NB4 (cell line): Measurements from ENCODE around the gene B3GNT2.

Experiments used
- DNase-seq: peaks from one replicate; pipeline ENCODE4 v3.0.0; 2010; ENCODE audit warnings: low read depth
- H3K4me3 ChIP-seq: one replicate; pipeline ENCODE4 v1.5.1; 2011; ENCODE audit warnings: mild to moderate bottlenecking, low read depth, low read length, moderate library complexity
- MAX ChIP-seq: IDR thresholded peaks from 2 replicates; pipeline ENCODE4 v1.6.1; 2011; ENCODE audit warnings: low read depth, low read length
- MYC ChIP-seq: IDR thresholded peaks from 2 replicates; pipeline ENCODE4 v1.6.1; 2011; ENCODE audit warnings: low read depth, low read length
- POLR2A ChIP-seq: IDR thresholded peaks from 2 replicates; pipeline ENCODE4 v1.6.1; 2011; ENCODE audit warnings: mild to moderate bottlenecking; ENCODE audit not compliant: insufficient read length; ENCODE audit errors: extremely low read depth
- TF ChIP-seq, protein P1 (sequence below): IDR thresholded peaks from one replicate; pipeline ENCODE4 v1.5.1; 2012; ENCODE audit warnings: low read depth, low read length

The B3GNT2 gene

DNA sequence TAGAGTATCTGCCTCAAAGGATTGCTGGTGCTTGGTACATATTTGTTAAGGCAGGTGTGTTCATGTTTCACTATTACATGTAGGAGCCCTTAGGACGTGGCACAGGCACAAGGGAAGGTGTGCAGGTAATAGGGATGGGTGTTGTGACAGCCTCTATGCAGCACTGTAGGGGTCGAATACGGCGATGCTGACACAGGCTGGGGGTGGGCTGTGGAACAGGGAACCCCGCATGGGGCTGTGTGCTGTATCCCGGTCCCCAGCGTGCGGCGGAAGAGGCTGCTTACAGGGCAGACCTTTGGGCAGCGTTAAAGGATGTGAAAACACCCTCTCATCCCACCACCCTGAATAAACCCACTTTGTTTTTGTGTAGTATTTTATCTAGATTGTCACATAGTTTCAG is 21.5 kb downstream of the B3GNT2 start:
- no peak overlapping the region for H3K4me3 ChIP-seq
- DNase-seq: no peak
- TF ChIP-seq MYC (no peak), MAX (no peak), POLR2A (no peak)
- TF ChIP-seq, protein P1, sequence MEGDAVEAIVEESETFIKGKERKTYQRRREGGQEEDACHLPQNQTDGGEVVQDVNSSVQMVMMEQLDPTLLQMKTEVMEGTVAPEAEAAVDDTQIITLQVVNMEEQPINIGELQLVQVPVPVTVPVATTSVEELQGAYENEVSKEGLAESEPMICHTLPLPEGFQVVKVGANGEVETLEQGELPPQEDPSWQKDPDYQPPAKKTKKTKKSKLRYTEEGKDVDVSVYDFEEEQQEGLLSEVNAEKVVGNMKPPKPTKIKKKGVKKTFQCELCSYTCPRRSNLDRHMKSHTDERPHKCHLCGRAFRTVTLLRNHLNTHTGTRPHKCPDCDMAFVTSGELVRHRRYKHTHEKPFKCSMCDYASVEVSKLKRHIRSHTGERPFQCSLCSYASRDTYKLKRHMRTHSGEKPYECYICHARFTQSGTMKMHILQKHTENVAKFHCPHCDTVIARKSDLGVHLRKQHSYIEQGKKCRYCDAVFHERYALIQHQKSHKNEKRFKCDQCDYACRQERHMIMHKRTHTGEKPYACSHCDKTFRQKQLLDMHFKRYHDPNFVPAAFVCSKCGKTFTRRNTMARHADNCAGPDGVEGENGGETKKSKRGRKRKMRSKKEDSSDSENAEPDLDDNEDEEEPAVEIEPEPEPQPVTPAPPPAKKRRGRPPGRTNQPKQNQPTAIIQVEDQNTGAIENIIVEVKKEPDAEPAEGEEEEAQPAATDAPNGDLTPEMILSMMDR: no peak

- no peak for DNase-seq
- TF ChIP-seq MAX: no peak
- no peak for TF ChIP-seq MYC
- TF ChIP-seq, protein P1: no peak
- TF ChIP-seq POLR2A: no peak
- H3K4me3 ChIP-seq: no peak overlapping the region
Observed at GRCh38 chr2:62217970-62218369, 22.1 kb downstream of the B3GNT2 start.

GRCh38 chr2:62219407-62220159 is 23.7 kb downstream of the B3GNT2 start:
- no peak overlapping the region for H3K4me3 ChIP-seq
- TF ChIP-seq POLR2A (no peak), MYC (no peak), MAX (no peak)
- TF ChIP-seq, protein P1: no peak
- no peak for DNase-seq

GRCh38 chr2:62221141-62221540 is 25.2 kb downstream of the B3GNT2 start:
- TF ChIP-seq MAX (no peak), MYC (no peak), POLR2A (no peak)
- TF ChIP-seq, protein P1: no peak
- DNase-seq: no peak
- H3K4me3 ChIP-seq: no peak overlapping the region

DNA sequence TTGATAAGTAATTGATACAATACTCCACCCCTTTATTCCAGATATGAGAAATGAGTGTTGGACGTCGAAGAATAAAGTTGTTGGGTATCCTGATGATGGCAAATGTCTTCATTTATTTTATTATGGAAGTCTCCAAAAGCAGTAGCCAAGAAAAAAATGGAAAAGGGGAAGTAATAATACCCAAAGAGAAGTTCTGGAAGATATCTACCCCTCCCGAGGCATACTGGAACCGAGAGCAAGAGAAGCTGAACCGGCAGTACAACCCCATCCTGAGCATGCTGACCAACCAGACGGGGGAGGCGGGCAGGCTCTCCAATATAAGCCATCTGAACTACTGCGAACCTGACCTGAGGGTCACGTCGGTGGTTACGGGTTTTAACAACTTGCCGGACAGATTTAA is 26.3 kb downstream of the B3GNT2 start:
- no peak for DNase-seq
- H3K4me3 ChIP-seq: no peak overlapping the region
- TF ChIP-seq MAX: no peak
- no peak for TF ChIP-seq MYC
- TF ChIP-seq, protein P1: no peak
- no peak for TF ChIP-seq POLR2A
